GM18867 (cell line): ENCODE results near the gene TCP10L.
"Not testable (repeated sequence)": the region's sequence is repeated elsewhere in the genome, so short reads cannot be mapped to it uniquely, and the experiment has no call there.

Experiments
- ATAC-seq: cut with Tn5 transposase; IDR thresholded peaks from one replicate; pipeline ENCODE4 v1.9.1; 2021; ENCODE audit warnings: mild to moderate bottlenecking, moderate library complexity; ENCODE audit not compliant: unreplicated experiment

Gene TCP10L

GRCh38 chr21:32587120-32587519 lies 1.8 kb upstream of the TCP10L start:
- no peak for ATAC-seq

- ATAC-seq, result no peak
Observed at GRCh38 chr21:32585970-32586369, 647 bp upstream of the TCP10L start.

GRCh38 chr21:32584472-32584871 lies 851 bp downstream of the TCP10L start:
- no peak for ATAC-seq

GRCh38 chr21:32581732-32582131 lies 3.6 kb downstream of the TCP10L start:
- ATAC-seq, result no peak

- no peak for ATAC-seq
Observed at GRCh38 chr21:32580949-32581348, 4.4 kb downstream of the TCP10L start.

GRCh38 chr21:32578107-32578691 lies 7.1 kb downstream of the TCP10L start:
- ATAC-seq, result no peak

- no peak for ATAC-seq
Observed at GRCh38 chr21:32576011-32576410, 9.3 kb downstream of the TCP10L start.

GRCh38 chr21:32574946-32575925 lies 10.1 kb downstream of the TCP10L start:
- no peak for ATAC-seq

GRCh38 chr21:32572574-32573420 lies 12.5 kb downstream of the TCP10L start:
- no peak for ATAC-seq

GRCh38 chr21:32570456-32570855 lies 14.9 kb downstream of the TCP10L start:
- ATAC-seq, result no peak

GRCh38 chr21:32569261-32570230 lies 15.8 kb downstream of the TCP10L start:
- ATAC-seq, result peak; percentile 79

- no peak for ATAC-seq
Observed at GRCh38 chr21:32567626-32568025, 17.7 kb downstream of the TCP10L start.

- ATAC-seq, result no peak
Observed at GRCh38 chr21:32566741-32567389, 18.5 kb downstream of the TCP10L start.

- ATAC-seq, result no peak
Observed at GRCh38 chr21:32565856-32566465, 19.4 kb downstream of the TCP10L start.

- no peak for ATAC-seq
Observed at GRCh38 chr21:32562915-32563314, 22.4 kb downstream of the TCP10L start.

- no peak for ATAC-seq
Observed at GRCh38 chr21:32562426-32562825, 22.9 kb downstream of the TCP10L start.

GRCh38 chr21:32561476-32561875 lies 23.8 kb downstream of the TCP10L start:
- not testable (repeated sequence) for ATAC-seq

- no peak for ATAC-seq
Observed at GRCh38 chr21:32560896-32561295, 24.4 kb downstream of the TCP10L start.

GRCh38 chr21:32559006-32559610 lies 26.2 kb downstream of the TCP10L start:
- no peak for ATAC-seq
